HG03045 (cell line): ENCODE measurements around the gene A1BG.
"Not testable (repeated sequence)": the region's sequence is repeated elsewhere in the genome, so short reads cannot be mapped to it uniquely, and the experiment has no call there.

Experiments
- ATAC-seq: cut with Tn5 transposase; IDR thresholded peaks from one replicate; pipeline ENCODE4 v1.9.1; 2021; ENCODE audit warnings: mild to moderate bottlenecking, moderate library complexity; ENCODE audit not compliant: unreplicated experiment

The A1BG gene

DNA sequence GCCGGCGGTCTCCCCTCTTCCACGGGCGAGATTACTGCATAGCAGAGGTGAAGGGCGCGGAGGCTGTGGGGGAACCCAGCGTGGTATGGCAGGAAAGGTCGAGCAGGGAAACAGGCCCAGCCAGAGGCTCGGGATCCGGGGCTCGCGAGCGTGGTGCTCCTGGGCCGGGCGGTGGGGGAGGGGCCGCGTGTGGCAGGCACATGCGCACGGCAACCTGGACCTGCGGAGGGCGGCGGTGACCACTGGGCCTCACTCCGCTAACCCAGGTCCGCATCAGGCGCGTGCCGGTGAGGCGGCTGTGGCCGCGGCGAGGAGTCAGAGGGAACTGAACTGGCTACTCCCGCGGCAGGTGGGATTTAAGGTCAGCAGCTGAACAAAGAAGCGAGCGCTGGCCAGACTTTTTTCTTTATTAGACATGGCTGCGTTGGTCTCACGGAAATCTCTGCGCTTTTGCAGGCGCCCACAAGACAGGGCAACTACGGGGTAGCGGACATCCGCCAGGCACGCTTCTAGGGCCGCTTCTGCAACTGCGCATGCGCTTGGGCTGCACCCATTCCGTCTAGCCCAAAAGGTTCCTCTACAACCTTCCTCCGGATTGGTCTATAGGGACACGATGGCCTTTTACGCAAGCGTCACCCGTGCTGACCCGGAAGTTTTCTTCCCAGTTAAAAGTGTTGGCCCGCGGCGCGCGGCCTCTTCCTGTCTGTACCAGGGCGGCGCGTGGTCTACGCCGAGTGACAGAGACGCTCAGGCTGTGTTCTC lies 33.5 kb upstream of the A1BG start, which contains the start of gene RPS5:
TSS of gene RPS5 (plus strand) at position 694 of the 762 bp plus-strand sequence. CDS start 869 bp downstream, outside the sequence.
- peak; percentile 84 for ATAC-seq

DNA sequence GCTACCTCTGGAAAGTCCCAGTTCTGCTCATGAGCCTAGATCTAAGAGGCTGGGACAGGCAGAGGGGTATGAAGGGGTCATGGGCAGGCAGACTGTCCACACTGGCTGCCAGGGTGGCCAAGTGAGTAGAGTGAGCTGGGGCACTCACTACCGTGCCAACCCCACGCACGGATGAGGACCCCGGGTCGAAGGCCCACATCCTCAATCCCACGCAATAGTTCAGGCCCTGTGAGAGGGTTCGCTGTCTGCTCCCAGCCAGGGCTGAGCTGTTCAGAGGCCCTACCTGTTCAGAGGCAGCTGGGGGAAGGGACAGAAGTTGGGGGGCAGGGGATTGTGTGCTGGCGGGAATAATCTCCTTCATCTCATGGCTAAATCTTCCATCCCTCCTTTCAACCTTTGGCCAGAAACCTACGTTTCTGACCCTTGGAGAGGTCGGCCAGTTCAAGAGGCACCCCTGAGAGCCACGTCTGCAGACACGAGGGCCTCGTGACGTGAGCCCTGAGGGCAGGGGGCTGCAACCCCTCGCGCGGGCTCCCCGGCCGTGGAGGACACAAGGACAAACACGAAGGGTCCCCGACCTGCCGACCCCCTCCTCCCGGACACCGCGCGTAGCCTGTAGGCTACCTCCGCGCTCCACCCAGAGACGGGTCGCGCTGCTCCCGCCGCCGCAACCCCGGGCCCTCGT lies 32.7 kb upstream of the A1BG start:
- peak; percentile 16 for ATAC-seq

DNA sequence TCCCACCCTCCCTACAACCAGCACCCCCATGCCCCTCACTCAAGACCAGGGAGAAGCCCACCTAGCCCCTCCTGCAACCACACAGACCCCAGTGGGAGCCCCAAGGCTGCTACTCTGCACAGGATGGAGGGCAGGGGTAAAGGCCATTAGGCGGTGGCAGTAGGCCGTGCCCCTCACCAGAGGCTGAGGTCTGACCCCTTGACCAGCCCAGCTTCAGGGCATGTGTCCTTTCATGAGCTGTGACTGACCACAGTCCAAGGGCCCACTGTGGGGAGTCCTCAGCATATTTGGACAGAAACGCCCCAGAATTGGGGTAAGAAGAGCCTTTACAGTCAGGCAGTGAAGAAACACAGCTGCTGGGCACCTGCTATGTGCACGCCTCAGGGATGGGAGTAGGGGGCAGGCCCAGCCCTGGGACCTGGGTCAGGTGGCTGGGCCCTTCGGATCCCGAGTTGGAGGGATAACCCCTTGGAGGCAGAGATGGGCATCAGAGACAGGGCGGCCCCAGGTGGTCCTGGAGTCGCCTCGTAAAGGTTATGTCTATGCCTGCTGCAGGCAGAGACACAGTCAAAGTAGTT lies 32.1 kb upstream of the A1BG start:
- no peak for ATAC-seq

DNA sequence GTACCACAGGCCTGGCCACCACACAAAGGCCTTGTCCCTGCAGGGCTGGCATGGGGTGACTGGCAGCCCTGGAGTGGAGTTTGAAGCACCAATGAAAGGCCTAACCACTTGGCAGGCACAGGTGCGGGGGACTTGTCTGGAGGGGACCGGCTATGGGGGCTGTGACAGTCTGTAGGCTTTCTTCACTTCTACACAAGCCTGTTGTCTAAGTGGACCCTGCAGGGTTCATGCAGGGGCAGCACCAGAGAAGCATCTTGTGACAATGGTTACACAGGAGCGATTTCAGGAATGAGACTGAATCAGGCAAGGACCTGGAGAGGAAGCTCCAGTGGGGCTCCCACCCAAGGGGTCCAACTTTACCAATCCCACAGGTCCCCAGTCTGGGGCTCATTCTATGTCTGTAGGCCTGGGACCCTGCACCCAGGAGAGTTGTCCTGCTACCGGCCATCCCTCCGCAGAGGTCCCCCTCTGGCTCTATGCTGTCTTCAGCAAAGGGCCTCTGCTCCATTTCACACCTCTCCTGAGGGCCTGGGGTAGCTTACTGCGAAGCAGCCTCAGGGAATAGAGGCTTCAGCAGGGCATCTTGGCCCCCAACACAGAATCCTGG lies 29.8 kb upstream of the A1BG start:
- ATAC-seq, result no peak

DNA sequence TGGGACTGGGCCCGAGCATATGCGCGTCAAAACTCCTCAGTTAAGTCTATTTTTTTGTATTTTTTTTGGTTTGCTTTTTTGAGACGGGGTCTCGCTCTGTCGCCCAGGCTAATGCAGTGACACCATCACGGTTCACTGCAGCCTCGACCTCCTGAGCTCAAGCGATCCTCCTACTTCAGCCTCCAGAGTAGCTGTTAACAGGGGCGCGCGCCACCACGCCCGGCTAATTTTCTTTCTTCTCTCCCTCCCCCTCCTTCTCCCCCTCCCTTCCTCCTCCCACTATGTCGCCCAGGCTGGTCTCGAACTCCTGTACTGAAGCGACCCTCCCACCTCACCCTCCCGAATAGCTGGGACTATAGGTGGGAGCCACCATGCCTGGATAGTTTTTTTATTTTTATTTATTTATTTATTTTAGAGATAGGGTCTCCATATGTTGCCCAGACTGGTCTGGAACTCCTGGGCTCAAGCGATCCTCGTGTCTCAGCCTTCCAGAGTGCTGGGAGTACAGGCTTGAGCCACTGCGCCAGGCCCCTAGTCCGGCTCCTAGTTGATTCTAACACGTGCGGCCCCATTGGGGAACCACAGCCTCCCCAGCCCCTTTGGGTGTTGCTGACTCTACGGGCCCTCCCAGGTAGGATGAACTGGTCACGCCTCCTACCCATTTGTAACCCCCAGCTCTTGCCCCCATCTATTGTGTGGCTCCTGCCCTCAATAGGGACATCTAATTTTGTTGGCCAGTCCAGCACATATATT lies 28.3 kb upstream of the A1BG start:
- ATAC-seq, result no peak

DNA sequence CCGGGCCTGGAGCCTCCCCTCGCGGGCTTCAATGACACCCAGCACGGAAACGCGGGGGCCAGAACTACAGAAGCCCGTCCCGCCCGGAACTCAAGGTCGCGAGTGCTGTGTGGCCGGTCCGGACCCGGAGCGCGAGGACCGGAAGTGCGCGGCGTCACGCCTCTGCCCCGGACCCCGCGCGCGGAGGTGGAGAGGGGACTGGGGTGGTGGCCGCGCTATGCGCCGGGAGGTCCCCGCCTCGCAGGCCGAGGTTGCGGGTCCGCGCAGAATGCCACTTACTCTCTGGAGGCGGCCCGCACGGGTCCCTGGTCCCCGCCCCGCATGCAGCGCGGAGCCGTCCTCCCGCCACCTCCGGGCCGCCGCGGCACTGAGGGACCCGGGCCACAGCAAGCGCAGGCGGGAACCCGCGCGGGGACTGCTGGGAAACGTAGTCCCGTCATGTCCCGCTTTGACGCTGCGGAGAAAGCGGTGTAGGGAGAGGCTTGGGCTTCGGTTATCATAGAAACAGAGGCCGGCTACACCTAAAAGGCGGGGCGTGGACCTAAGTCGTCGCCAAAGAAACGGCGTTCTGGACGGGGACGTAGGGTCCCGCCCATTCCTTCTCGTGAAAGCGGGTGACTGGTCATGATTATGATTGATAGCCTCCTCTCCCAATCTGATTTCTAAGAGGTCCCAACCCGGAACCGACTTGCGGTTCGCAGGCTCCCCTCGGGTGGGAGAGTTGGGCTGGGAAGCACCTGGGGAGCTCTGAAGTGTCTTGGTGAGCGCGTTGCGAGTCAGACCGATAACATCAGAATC lies 27.6 kb upstream of the A1BG start, which contains the start of gene ZNF837:
TSS of gene ZNF837 (minus strand) at position 369 of the 798 bp plus-strand sequence. CDS start 11,698 bp downstream, outside the sequence.
- peak; percentile 78 for ATAC-seq

DNA sequence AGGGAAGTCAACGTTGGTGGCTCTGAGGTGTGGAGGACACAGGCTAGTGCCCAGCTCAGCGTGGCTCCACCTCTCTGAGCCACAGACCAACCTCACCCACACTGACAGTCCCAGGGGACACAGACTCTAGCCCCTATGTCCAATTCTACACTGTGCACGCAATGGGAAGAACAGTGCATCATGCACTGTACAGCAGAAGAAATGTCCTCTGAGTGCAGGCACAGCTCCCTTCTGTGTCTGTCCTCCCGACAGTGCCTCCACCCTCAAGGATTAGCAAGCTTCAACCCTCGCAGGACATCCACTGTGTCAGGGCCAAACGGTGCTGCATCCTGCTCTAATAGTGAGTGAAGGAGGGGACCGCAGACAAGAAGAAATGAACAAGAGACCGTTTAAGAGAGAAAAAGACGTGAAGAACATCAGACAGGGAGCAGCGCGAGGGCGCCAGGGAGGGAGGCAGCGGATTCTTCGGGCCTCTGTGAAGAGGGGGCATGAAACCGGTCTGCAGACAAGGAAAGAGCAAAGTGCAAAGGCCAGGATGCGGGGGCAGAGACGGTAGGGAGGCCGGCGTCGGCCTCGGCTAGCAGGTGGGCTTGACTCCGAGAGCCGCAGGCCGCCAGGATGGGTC lies 26.9 kb upstream of the A1BG start:
- no peak for ATAC-seq

DNA sequence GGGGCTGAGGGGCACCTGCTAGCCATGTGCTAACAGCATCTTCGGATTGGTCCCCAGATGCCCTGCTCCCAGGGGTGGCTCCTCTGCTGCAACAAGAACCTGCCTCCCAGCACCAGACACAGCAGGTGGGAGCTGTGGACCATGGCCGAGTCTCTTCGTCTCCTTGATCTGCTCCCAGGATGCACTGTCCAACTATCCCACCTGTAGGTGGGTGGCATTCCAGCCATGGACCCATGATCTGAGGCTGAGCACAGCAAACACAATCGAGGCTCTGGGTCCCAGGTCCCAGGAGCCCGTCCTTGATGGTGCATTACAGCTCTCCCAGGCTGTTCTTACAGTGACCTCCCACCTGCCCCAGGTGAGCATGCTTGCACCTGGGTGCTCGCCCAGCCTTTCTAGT lies 26.0 kb upstream of the A1BG start:
- no peak for ATAC-seq

DNA sequence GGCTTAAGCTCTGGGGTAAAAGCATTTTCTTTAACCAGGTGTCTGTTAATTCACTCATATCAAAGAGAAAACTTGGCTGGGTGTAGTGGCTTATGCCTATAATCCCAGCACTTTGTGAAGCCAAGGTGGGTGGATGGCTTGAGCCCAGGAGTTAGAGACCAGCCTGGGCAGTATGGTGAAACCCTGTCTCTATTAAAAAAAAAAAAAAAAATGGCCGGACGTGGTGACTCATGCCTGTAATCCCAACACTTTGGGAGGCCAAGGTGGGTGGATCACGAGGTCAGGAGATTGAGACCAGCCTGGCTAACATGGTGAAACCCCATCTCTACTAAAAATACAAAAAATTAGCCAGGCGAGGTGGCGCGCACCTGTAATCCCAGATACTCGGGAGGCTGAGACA lies 23.4 kb upstream of the A1BG start:
- not testable (repeated sequence) for ATAC-seq

DNA sequence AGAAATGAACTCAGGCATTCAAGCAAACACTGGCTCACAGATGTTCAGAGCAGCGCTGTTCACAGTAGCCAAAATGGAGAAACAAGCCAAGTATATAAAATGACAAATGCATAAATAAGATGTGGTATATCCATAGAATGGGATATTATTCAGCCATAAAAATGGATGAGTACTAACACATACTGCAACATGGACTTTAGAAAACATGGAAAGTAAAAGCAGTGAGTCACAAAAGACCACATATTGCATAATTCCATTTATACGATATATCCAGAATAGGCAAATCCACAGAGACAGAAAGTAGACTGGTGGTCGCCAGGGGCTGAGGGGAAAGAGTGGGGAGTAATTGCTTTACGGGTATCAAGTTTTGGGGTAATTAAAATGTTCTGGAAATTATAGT lies 20.9 kb upstream of the A1BG start:
- ATAC-seq, result no peak

DNA sequence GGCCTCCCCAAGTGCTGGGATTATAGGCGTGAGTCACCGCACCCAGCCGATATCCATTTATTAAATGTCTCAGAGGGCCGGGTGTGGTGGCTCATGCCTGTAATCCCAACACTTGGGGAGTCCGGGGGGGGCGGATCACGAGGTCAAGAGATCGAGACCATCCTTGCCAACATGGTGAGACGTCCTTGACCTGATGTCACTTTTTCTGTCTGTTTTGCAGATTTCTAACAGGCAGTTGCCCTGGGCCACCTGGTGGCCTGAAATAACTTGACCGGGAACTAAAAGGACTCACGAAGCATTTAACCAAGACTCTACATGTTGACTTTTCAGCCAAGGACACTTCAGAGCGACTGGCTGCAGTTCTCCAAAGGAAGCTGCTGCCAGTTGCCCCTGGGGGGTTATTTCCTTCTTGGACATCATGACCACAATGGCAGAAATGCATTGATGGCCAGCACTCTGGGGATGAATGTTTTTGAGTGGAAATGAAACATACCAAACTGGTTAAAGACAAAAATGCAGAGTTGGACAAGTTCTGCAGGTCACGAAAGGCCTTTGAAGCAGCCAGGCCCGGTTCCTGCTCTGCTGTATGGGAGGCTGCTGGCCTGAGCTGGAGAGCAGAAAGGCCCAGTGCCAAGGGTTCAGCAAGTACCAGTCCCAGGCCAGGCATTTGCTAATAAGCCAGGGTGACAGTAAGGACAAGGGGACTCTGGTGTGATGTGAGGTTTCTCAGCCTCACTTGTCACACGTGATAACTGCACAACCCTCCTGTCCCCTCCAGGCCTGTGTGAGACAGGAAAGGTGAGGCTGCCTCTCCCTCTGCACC lies 19.2 kb upstream of the A1BG start:
- ATAC-seq, result no peak

DNA sequence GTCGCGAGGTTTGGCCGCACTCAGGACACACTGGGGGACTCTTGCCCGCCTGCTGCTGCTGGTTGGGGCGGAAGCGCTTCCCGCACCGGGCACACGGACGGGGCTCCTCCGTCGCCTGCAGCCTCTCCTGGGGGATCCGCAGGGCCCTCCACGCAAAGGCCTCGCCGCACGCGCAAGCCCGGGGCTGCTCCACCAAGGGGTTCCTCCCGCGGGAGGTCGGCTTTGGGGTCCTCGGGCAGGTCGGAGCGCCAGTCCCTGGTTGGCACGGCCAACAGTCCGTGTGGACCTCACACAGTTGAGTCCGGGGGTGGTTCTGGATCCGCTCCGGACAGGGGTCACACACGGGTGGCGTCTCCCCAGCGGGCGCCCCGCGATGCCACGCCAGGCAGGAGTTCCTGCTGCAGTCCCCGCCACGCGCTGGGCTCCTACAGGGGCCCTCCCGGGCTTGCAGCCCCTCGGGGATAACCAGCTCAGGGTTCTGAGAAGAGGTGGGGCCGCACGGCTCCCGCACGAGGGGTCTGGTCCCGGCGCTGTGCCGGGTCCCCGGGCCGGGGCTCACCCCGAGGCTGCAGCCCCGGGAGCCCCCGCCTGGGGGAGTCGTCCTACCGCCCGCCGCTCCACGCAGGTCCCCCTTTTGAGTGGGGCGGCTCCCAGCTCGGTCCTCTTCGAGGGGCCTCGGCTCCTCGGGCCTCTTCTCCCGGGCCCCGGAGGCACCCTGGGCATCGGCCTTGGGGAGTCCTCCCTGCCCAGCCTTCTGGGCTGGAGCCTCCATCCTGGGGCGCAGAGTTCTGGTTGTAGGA lies 15.5 kb upstream of the A1BG start:
- no peak for ATAC-seq

DNA sequence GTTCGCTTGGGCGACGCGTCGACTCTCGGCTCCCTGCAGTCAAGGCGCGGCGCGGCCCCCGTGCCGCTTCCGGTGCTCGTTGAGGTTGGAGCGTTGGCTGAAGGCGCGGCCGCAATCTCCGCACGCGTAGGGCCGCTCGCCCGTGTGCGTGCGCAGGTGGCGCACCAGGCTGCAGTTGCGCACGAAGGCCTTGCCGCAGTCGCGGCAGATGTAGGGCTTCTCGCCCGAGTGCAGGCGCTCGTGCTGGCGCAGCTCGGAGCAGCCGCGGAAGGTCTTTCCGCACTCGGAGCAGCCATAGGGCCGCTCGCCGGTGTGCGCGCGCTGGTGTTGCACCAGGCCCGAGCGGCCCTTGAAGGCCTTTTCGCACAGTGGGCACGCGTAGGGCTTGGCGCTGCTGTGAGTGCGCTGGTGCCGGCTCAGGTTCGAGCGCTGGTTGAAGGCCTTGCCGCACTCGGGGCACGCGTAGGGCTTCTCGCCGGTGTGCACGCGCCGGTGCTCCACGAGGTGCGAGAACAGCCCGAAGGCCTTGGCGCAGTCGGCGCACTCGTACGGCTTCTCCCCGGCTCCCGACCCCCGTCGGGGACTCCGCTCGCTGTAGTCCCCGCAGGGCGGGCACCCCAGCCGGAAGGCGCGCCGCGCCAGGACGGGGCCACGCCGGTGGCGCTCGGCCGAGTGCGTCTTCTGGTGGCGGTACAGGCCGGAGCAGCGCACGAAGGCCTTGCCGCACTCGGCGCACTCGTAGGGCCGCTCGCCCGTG lies 14.6 kb upstream of the A1BG start:
- ATAC-seq, result no peak

DNA sequence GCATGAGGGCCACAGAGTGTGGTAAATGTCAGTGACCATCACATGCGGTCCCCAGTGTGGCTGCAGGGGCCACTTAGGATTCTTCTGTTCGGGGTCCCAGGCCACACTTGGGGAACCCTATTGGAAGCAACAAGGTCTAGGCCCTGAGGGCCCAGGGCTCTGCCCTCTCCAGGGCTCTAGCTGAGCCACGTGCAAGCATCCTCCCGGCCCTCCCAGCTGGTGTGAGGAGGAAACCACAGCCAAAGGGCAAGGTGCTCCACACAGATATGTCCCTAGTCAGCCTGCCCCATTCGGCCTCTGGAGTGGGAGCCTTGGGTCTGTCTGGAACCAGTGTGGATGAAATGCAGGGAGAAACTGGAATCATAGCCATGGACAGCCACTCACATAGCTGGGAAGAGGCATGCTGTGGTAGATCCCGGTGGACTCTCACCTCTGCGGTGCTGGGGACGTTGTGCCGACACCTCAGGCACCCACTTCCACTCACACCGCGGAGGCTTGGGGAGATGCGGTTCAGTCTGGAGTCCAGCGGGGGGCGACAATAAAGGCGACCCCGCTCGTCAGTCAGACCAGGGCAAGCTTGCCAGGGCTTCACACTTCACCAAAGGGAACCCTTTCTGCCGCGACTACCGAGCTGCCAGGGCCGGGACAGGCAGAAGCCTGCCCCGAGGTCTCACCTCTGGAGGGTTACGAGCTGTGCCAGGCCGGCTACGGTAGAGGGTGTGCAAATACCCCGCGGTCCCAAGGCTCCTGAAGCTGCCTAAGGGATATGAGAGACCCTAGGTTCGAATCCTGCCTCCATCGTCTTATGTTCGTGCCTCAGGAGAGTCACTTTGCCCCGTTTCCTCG lies 13.5 kb upstream of the A1BG start:
- ATAC-seq, result no peak

DNA sequence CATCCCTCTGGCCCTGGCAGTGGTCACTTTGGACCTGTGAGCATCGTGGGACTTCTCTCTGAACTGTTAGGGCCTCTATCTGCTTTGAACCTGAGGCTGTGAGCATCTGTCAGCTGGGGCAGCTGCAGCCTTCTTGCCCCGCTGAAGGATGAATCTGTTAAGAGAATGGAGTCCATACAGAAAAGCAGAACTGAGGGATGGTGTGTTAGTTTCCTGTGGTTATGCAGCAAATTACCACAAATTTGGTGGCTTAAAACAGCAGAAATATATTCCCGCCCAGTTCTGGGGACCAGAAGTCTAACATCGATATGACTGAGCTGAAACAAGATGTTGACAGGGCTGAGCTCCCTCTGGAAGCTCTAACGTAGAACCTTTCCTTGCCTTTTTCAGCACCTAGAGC lies 10.9 kb upstream of the A1BG start:
- ATAC-seq, result no peak

DNA sequence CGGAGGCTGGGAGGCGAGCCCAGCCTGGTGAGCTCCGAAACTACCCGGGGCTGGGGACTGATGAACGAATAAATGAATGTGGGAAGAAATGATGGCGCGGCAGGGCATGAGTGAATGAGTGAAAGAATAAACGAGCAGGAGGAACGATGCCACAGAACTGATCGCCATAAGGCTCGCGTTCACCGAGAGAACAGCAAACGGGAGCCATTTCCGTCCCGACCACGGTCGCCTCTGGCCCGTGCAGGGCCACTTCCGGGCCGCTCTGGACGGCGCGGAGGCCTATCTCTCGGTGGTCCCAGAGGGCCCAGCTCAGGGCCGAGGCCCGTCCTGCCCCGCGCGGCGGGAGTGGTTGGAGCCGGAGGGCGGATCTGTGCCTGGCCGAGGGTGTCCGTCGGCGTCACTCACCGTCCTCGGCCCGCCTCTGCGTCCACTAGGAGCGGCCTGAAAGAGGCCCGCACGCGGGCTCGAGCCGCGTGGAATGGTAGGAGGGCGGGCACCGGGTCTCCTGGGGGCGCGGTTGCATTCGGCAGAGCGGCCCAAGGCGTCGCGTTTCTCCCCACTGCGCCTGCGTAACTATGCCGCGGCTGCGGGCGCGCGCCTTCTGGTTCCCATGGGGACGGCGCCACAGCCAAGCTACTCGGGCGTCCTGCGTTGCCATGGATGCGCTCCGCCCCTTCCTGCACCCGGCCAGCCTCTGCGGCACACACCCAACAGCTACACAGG lies 9.1 kb upstream of the A1BG start, which contains the start of gene ZNF497:
TSS of gene ZNF497 (minus strand) at position 480 of the 723 bp plus-strand sequence. CDS start 5,116 bp downstream, outside the sequence.
- peak; percentile 88 for ATAC-seq
